ENCODE results near the gene MORC2. TPM values are rescaled to one million over a fixed set of nuclear protein-coding genes. Genes with fewer than 3 reads are reported as not detected.

MORC2 gene
- total RNA-seq, 1 donor from 2014 or later: 19.3 TPM

DNA sequence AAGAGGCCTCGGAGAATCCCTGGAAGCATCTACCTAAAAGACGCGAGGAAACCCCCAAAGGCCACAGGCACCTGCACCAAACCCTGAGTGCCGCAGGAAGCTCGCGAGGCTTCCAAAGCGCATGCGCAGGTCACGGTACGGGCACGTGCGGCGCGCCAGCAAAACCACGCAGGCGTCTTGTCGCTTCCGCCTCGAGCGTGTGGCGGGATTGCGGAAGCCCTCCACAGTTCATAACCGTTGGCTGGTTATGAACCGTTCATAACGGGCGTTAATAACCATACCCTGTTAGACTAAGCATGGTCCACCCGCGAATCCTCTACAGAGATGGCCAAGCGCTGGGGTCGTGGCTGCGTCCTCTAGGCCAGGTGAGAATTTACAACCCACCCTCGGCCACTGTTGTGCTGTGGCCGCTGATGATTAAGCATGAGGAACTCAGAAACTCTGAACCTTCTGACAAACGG, 46.4 kb downstream of the MORC2 start:
- peaks cover 21% of the 10 kb centered on the region for H3K36me3 ChIP-seq
- peaks cover 19% of the 10 kb centered on the region for H3K4me1 ChIP-seq
- no peaks in the 10 kb centered on the region for H3K9me3 ChIP-seq
- DNase-seq (peak; percentile 80), ATAC-seq (peak; percentile 80 to 83)
- intact Hi-C loops (cut with DNase I): no loop called here
- TF ChIP-seq, protein P1, sequence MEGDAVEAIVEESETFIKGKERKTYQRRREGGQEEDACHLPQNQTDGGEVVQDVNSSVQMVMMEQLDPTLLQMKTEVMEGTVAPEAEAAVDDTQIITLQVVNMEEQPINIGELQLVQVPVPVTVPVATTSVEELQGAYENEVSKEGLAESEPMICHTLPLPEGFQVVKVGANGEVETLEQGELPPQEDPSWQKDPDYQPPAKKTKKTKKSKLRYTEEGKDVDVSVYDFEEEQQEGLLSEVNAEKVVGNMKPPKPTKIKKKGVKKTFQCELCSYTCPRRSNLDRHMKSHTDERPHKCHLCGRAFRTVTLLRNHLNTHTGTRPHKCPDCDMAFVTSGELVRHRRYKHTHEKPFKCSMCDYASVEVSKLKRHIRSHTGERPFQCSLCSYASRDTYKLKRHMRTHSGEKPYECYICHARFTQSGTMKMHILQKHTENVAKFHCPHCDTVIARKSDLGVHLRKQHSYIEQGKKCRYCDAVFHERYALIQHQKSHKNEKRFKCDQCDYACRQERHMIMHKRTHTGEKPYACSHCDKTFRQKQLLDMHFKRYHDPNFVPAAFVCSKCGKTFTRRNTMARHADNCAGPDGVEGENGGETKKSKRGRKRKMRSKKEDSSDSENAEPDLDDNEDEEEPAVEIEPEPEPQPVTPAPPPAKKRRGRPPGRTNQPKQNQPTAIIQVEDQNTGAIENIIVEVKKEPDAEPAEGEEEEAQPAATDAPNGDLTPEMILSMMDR (IDR thresholded peaks at IDR 0.05): no peak
- peak overlapping the region; percentile 56 for H3K4me3 ChIP-seq
- peak overlapping the region; percentile 65 for H3K27ac ChIP-seq
- H3K27me3 ChIP-seq (ENCODE audit: low read depth): no peaks in the 10 kb centered on the region

DNA sequence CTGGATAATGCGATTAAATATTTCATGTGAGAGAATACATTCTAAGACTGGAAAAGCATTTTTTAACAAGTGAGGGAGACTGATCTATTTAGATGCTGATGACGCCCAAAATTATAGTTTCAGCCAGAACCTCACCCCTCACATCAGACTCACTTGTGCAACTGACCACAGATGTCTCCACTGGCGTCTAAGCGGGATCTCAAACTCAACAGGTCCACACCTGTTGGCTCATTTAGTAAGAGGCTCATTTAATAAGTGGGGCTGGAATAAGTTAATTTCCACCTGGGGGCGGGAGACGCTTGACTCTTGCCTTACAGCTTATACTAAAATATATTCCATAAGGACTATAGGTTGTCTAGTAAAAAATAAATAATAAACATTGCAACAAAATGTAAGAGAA, 47.5 kb downstream of the MORC2 start:
- ATAC-seq: peak in 1 of 2 donors; percentile 25
- Histone ChIP-seq H3K36me3 (peaks cover 10% of the 10 kb centered on the region), H3K27ac (peak overlapping the region; percentile 65), H3K9me3 (peaks cover under 1% of the 10 kb centered on the region), H3K4me1 (peaks cover 19% of the 10 kb centered on the region), H3K4me3 (peak overlapping the region; percentile 56), H3K27me3 (ENCODE audit: low read depth) (no peaks in the 10 kb centered on the region)
- DNase-seq: no peak
- TF ChIP-seq, protein P1 (IDR thresholded peaks at IDR 0.05): no peak
- intact Hi-C loops (cut with DNase I): no loop called here

DNA sequence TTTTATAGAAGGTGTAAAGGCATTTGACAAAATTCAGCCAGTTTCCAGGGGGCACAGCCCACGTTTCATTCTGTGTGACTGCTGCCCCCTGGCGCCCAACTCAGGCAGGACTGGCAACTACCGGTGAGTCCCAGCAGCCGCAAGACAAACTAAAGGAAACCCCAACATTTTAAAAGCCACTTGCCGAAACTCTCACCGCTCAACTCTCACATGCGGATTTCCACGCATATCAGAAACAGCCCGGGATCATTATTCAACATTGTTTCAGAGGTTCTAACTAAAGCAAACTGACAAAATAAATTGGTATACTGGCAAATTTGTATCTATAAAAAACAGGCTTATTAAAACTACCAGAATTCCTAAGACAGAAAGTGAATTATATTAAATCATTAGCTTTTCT, 48.2 kb downstream of the MORC2 start:
- Histone ChIP-seq H3K27me3 (ENCODE audit: low read depth) (no peaks in the 10 kb centered on the region), H3K27ac (no peak overlapping the region), H3K9me3 (peaks cover 8% of the 10 kb centered on the region), H3K36me3 (peaks cover 3% of the 10 kb centered on the region), H3K4me3 (peak overlapping the region; percentile 56), H3K4me1 (peaks cover 19% of the 10 kb centered on the region)
- intact Hi-C loops (cut with DNase I): no loop called here
- ATAC-seq (peak; percentile 81), DNase-seq (peak; percentile 85)
- TF ChIP-seq, protein P1 (IDR thresholded peaks at IDR 0.05): peak; percentile 96

DNA sequence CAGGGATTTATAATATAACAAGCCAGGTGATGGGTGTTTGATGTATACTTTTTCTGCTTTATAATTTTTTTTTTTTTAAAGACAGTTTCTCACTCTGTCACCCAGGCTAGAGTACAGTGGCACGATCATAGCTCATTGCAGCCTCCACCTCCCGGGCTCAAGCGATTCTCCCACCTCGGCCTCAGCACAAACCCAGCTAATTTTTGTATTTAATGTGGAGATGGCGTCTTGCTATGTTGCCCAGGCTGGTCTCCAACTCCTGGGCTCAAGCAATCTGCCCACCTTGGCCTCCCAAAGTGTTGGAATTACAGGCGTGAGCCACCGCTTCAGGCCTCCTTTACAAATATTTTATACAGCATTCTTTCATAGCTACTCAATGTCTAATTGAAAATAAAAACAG, 48.6 kb downstream of the MORC2 start:
- DNase-seq (no peak), ATAC-seq (no peak)
- Histone ChIP-seq H3K4me3 (no peak overlapping the region), H3K27ac (no peak overlapping the region), H3K36me3 (no peaks in the 10 kb centered on the region), H3K27me3 (ENCODE audit: low read depth) (no peaks in the 10 kb centered on the region), H3K4me1 (peaks cover 19% of the 10 kb centered on the region), H3K9me3 (peaks cover 12% of the 10 kb centered on the region)
- TF ChIP-seq, protein P1 (IDR thresholded peaks at IDR 0.05): no peak
- intact Hi-C loops (cut with DNase I): loop anchor here (10.0 kb wide), 1 partner anchor 155 kb away; no protein-coding TSS in a partner anchor

DNA sequence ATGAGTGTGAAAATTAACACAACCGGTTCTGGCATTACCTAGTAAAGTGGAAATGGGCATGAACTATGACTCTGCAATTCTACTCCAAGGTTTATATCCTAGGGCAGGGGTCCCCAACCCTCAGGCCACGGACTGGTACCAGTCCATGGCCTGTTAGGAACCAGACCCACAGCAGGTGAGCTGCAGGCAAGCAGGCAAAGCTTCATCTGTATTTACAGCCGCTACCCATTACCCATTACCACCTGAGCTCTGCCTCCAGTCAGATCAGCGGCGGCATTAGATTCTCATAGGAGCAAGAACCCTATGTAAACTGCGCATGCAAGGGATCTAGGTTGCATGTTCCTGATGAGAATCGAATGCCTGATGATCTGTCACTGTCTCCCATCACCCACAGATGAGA, 49.8 kb downstream of the MORC2 start:
- intact Hi-C loops (cut with DNase I): loop anchor here (10.0 kb wide), 1 partner anchor 154 kb away; no protein-coding TSS in a partner anchor
- ATAC-seq: no peak
- Histone ChIP-seq H3K36me3 (no peaks in the 10 kb centered on the region), H3K4me1 (peaks cover 19% of the 10 kb centered on the region), H3K27me3 (ENCODE audit: low read depth) (no peaks in the 10 kb centered on the region), H3K27ac (no peak overlapping the region), H3K4me3 (no peak overlapping the region), H3K9me3 (peaks cover 13% of the 10 kb centered on the region)
- TF ChIP-seq, protein P1 (IDR thresholded peaks at IDR 0.05): no peak
- no peak for DNase-seq

Data from lower lobe of right lung (tissue), 2 donors.